SJSA1 (cell line): ENCODE results near the gene KRT75. TPM values are rescaled to one million over a fixed set of nuclear protein-coding genes. Genes with fewer than 3 reads are reported as not detected.
"Not testable (repeated sequence)": the region's sequence is repeated elsewhere in the genome, so short reads cannot be mapped to it uniquely, and the experiment has no call there.

Experiments
- DNase-seq, 2 experiments: peaks; one replicate each; pipeline ENCODE4 v3.0.0-alpha.2; 2015 to 2020; ENCODE audit warnings: low spot score in 2 of 2, low read depth in 1 of 2
- H3K27ac ChIP-seq: fragments of 250-450 bp; sonication (Bioruptor Pico); 2 replicates; pipeline ENCODE4 v1.5.1; 2020; ENCODE audit warnings: mild to moderate bottlenecking, moderate library complexity
- H3K27me3 ChIP-seq: fragments of 250-450 bp; sonication (Bioruptor Pico); replicated peaks from 2 replicates; pipeline ENCODE4 v1.5.1; 2020; ENCODE audit warnings: mild to moderate bottlenecking, moderate library complexity
- H3K36me3 ChIP-seq: fragments of 250-450 bp; sonication (Bioruptor Pico); 2 replicates; pipeline ENCODE4 v1.5.1; 2020; ENCODE audit warnings: mild to moderate bottlenecking
- H3K4me1 ChIP-seq: fragments of 250-450 bp; sonication (Bioruptor Pico); replicated peaks from 2 replicates; pipeline ENCODE4 v1.6.1; 2021; ENCODE audit warnings: mild to moderate bottlenecking
- H3K4me3 ChIP-seq: fragments of 250-450 bp; sonication (Bioruptor Pico); 2 replicates; pipeline ENCODE4 v1.5.1; 2020; ENCODE audit warnings: mild to moderate bottlenecking
- H3K9me3 ChIP-seq: fragments of 250-450 bp; sonication (Bioruptor Pico); replicated peaks from 2 replicates; pipeline ENCODE4 v1.5.1; 2020; ENCODE audit warnings: mild to moderate bottlenecking
- total RNA-seq: library from RNA; depleted of rRNA; stranded (reverse); fragments of >200 nt; shearing (Covaris generic); gene quantifications from 2 replicates; pipeline ENCODE4 v1.2.3, GENCODE V29; 2014

KRT75 gene
- total RNA-seq, 1 experiment from 2014 or later = not detected

- H3K27ac ChIP-seq = no peak overlapping the region
Observed at GRCh38 chr12:52417740-52418139, 16.4 kb downstream of the KRT75 start.

GRCh38 chr12:52416795-52417194 lies 17.4 kb downstream of the KRT75 start:
- no peaks in the 10 kb centered on the region for H3K36me3 ChIP-seq
- no peak overlapping the region for H3K27ac ChIP-seq
- DNase-seq = no peak
- no peak overlapping the region for H3K4me3 ChIP-seq
- H3K27me3 ChIP-seq = 0 out of 2 replicates have a peak, but pooled peaks cover 10% of the 10 kb centered on the region
- no peaks in the 10 kb centered on the region for H3K9me3 ChIP-seq
- no peaks in the 10 kb centered on the region for H3K4me1 ChIP-seq

More at GRCh38 chr12:52417740-52418139, 16.4 kb downstream of the KRT75 start:
- Histone ChIP-seq H3K9me3 (no peaks in the 10 kb centered on the region), H3K4me1 (no peaks in the 10 kb centered on the region), H3K4me3 (no peak overlapping the region), H3K36me3 (no peaks in the 10 kb centered on the region), H3K27me3 (0 out of 2 replicates have a peak, but pooled peaks cover 10% of the 10 kb centered on the region)
- DNase-seq = no peak

GRCh38 chr12:52415870-52416750 lies 18.1 kb downstream of the KRT75 start:
- H3K27me3 ChIP-seq = 0 out of 2 replicates have a peak, but pooled peaks cover 7% of the 10 kb centered on the region
- no peaks in the 10 kb centered on the region for H3K36me3 ChIP-seq
- DNase-seq = no peak
- no peaks in the 10 kb centered on the region for H3K9me3 ChIP-seq
- no peak overlapping the region for H3K4me3 ChIP-seq
- no peaks in the 10 kb centered on the region for H3K4me1 ChIP-seq
- H3K27ac ChIP-seq = no peak overlapping the region

- Histone ChIP-seq H3K36me3 (no peaks in the 10 kb centered on the region), H3K4me3 (no peak overlapping the region), H3K27me3 (no peaks in the 10 kb centered on the region), H3K4me1 (no peaks in the 10 kb centered on the region), H3K27ac (no peak overlapping the region), H3K9me3 (no peaks in the 10 kb centered on the region)
- DNase-seq = no peak
Observed at GRCh38 chr12:52414936-52415335, 19.2 kb downstream of the KRT75 start.

GRCh38 chr12:52413782-52414345 lies 20.3 kb downstream of the KRT75 start:
- no peaks in the 10 kb centered on the region for H3K27me3 ChIP-seq
- H3K36me3 ChIP-seq = no peaks in the 10 kb centered on the region
- H3K27ac ChIP-seq = no peak overlapping the region
- no peak overlapping the region for H3K4me3 ChIP-seq
- DNase-seq = no peak
- no peaks in the 10 kb centered on the region for H3K4me1 ChIP-seq
- H3K9me3 ChIP-seq = no peaks in the 10 kb centered on the region

GRCh38 chr12:52413202-52413601 lies 21.0 kb downstream of the KRT75 start:
- no peaks in the 10 kb centered on the region for H3K36me3 ChIP-seq
- no peaks in the 10 kb centered on the region for H3K9me3 ChIP-seq
- H3K27ac ChIP-seq = no peak overlapping the region
- no peaks in the 10 kb centered on the region for H3K4me1 ChIP-seq
- no peak overlapping the region for H3K4me3 ChIP-seq
- H3K27me3 ChIP-seq = no peaks in the 10 kb centered on the region
- DNase-seq = no peak

GRCh38 chr12:52411815-52412214 lies 22.4 kb downstream of the KRT75 start:
- Histone ChIP-seq H3K27me3 (peaks cover 3% of the 10 kb centered on the region; the same call in 1 of the 2 replicates), H3K27ac (no peak overlapping the region), H3K4me1 (no peaks in the 10 kb centered on the region), H3K36me3 (no peaks in the 10 kb centered on the region), H3K4me3 (no peak overlapping the region), H3K9me3 (no peaks in the 10 kb centered on the region)
- DNase-seq = no peak

- not testable (repeated sequence) for H3K27me3 ChIP-seq, DNase-seq, H3K27ac ChIP-seq, H3K36me3 ChIP-seq, H3K9me3 ChIP-seq, H3K4me3 ChIP-seq, H3K4me1 ChIP-seq
Observed at GRCh38 chr12:52410589-52411248, 23.5 kb downstream of the KRT75 start.

GRCh38 chr12:52407918-52408317 lies 26.3 kb downstream of the KRT75 start:
- peaks cover 7% of the 10 kb centered on the region; the same call in 1 of the 2 replicates for H3K27me3 ChIP-seq
- no peak overlapping the region for H3K4me3 ChIP-seq
- no peak overlapping the region for H3K27ac ChIP-seq
- H3K36me3 ChIP-seq = no peaks in the 10 kb centered on the region
- H3K9me3 ChIP-seq = no peaks in the 10 kb centered on the region
- DNase-seq = no peak
- no peaks in the 10 kb centered on the region for H3K4me1 ChIP-seq

GRCh38 chr12:52405922-52406385 lies 28.2 kb downstream of the KRT75 start, which contains the start of gene KRT82:
TSS of gene KRT82 (minus strand) at chr12:52406335. CDS start at chr12:52406277, 58 bp downstream.
- H3K4me3 ChIP-seq = no peak within 1 kb of the TSS
- no peak within 1 kb of the TSS for H3K27ac ChIP-seq
- H3K4me1 ChIP-seq = no peaks in the 10 kb centered on the region
- H3K27me3 ChIP-seq = peaks cover 7% of the 10 kb centered on the region; the same call in 1 of the 2 replicates
- H3K36me3 ChIP-seq = no peaks in the 10 kb centered on the region
- H3K9me3 ChIP-seq = no peaks in the 10 kb centered on the region
- DNase-seq = no peak

- H3K27ac ChIP-seq = no peak overlapping the region
- H3K27me3 ChIP-seq = peaks cover 7% of the 10 kb centered on the region; the same call in 1 of the 2 replicates
Observed at GRCh38 chr12:52404951-52405350, 29.2 kb downstream of the KRT75 start.

GRCh38 chr12:52403561-52403960 lies 30.6 kb downstream of the KRT75 start:
- Histone ChIP-seq H3K27ac (no peak overlapping the region), H3K4me3 (no peak overlapping the region), H3K4me1 (no peaks in the 10 kb centered on the region), H3K36me3 (no peaks in the 10 kb centered on the region), H3K9me3 (no peaks in the 10 kb centered on the region), H3K27me3 (peaks cover 7% of the 10 kb centered on the region; the same call in 1 of the 2 replicates)
- no peak for DNase-seq

More at GRCh38 chr12:52404951-52405350, 29.2 kb downstream of the KRT75 start:
- H3K4me1 ChIP-seq = no peaks in the 10 kb centered on the region
- H3K9me3 ChIP-seq = no peaks in the 10 kb centered on the region
- H3K36me3 ChIP-seq = no peaks in the 10 kb centered on the region
- no peak for DNase-seq
- H3K4me3 ChIP-seq = no peak overlapping the region

- Histone ChIP-seq H3K36me3 (no peaks in the 10 kb centered on the region), H3K4me1 (no peaks in the 10 kb centered on the region), H3K27ac (no peak overlapping the region), H3K4me3 (no peak overlapping the region), H3K27me3 (peaks cover 7% of the 10 kb centered on the region; the same call in 1 of the 2 replicates), H3K9me3 (no peaks in the 10 kb centered on the region)
- DNase-seq = no peak
Observed at GRCh38 chr12:52402873-52403540, 31.2 kb downstream of the KRT75 start.
